Astrocyte (in vitro differentiated cells and primary cell): ENCODE data around the gene SENP1. TPM values are rescaled to one million over a fixed set of nuclear protein-coding genes. Genes with fewer than 3 reads are reported as not detected.

Experiments used
- DNase-seq: peaks from one replicate; pipeline ENCODE4 v3.0.0-alpha.2; 2010; ENCODE audit warnings: low read depth
- FAIRE-seq: peaks from 2 replicates; lab custom pipeline; 2011; peaks lifted over from hg19 to GRCh38; lab: Jason Lieb, UNC
- H2AFZ ChIP-seq: 2 replicates; pipeline ENCODE4 v1.6.0; 2012; ENCODE audit warnings: low read depth, low read length, inconsistent platforms
- H3K27ac ChIP-seq: 2 replicates; pipeline ENCODE4 v1.5.1; 2011; ENCODE audit warnings: low read depth, low read length, inconsistent platforms
- H3K27me3 ChIP-seq: 2 replicates; pipeline ENCODE4 v1.6.0; 2011; ENCODE audit warnings: low read length, inconsistent platforms; ENCODE audit not compliant: insufficient read depth
- H3K36me3 ChIP-seq: 2 replicates; pipeline ENCODE4 v1.5.1; 2011; ENCODE audit warnings: low read length, inconsistent platforms; ENCODE audit not compliant: insufficient read depth
- H3K4me1 ChIP-seq: 2 replicates; pipeline ENCODE4 v1.5.1; 2011; ENCODE audit warnings: low read length, inconsistent platforms; ENCODE audit not compliant: insufficient read depth
- H3K4me2 ChIP-seq: 2 replicates; pipeline ENCODE4 v1.6.0; 2012; ENCODE audit warnings: low read length, inconsistent platforms
- H3K4me3 ChIP-seq: 2 replicates; pipeline ENCODE4 v1.5.1; 2011; ENCODE audit warnings: low read depth, mild to moderate bottlenecking, low read length, inconsistent platforms; ENCODE audit not compliant: insufficient read depth
- H3K79me2 ChIP-seq: 2 replicates; pipeline ENCODE4 v1.6.0; 2012; ENCODE audit warnings: mild to moderate bottlenecking, low read length, inconsistent platforms; ENCODE audit not compliant: insufficient read depth
- H3K9ac ChIP-seq: 2 replicates; pipeline ENCODE4 v1.6.0; 2012; ENCODE audit warnings: mild to moderate bottlenecking, low read length, inconsistent platforms
- H3K9me3 ChIP-seq: 2 replicates; pipeline ENCODE4 v1.5.1; 2012; ENCODE audit warnings: low read depth, mild to moderate bottlenecking, low read length, inconsistent platforms; ENCODE audit not compliant: insufficient read depth
- H4K20me1 ChIP-seq: 2 replicates; pipeline ENCODE4 v1.6.0; 2012; ENCODE audit warnings: low read length, inconsistent platforms; ENCODE audit not compliant: insufficient read depth
- H3K27ac Mint-ChIP-seq: one replicate; pipeline ENCODE4 v1.8.0; 2021; ENCODE audit warnings: mild to moderate bottlenecking, mixed read lengths; ENCODE audit not compliant: unreplicated experiment
- H3K27me3 Mint-ChIP-seq: one replicate; pipeline ENCODE4 v1.8.0; 2021; ENCODE audit warnings: low read depth, mixed read lengths; ENCODE audit not compliant: unreplicated experiment
- H3K36me3 Mint-ChIP-seq: one replicate; pipeline ENCODE4 v1.8.0; 2021; ENCODE audit warnings: low read depth, mixed read lengths; ENCODE audit not compliant: unreplicated experiment
- H3K4me1 Mint-ChIP-seq: one replicate; pipeline ENCODE4 v1.8.0; 2021; ENCODE audit warnings: low read depth, mixed read lengths; ENCODE audit not compliant: unreplicated experiment
- H3K4me3 Mint-ChIP-seq: one replicate; pipeline ENCODE4 v1.8.0; 2021; ENCODE audit warnings: mild to moderate bottlenecking, moderate library complexity, mixed read lengths; ENCODE audit not compliant: unreplicated experiment
- H3K9me3 Mint-ChIP-seq: one replicate; pipeline ENCODE4 v1.8.0; 2021; ENCODE audit warnings: mild to moderate bottlenecking, mixed read lengths; ENCODE audit not compliant: unreplicated experiment
- CTCF ChIP-seq: IDR thresholded peaks from 2 replicates; pipeline ENCODE4 v1.5.1; 2011; ENCODE audit warnings: low read depth, mild to moderate bottlenecking, inconsistent platforms, low read length, moderate library complexity; ENCODE audit not compliant: insufficient read depth
- EZH2 ChIP-seq: IDR thresholded peaks from 2 replicates; pipeline ENCODE4 v1.6.1; 2012; ENCODE audit warnings: mild to moderate bottlenecking, low read length, inconsistent platforms; ENCODE audit not compliant: insufficient read depth
- total RNA-seq: library from RNA; stranded (reverse); gene quantifications from 2 replicates; pipeline ENCODE4 v1.2.1, GENCODE V29; 2021

SENP1 gene
- total RNA-seq, 1 donor from 2014 or later = 13.6 TPM

- H3K27ac Mint-ChIP-seq = no peak overlapping the region
- no peak overlapping the region for H3K4me3 Mint-ChIP-seq
- peaks cover 2% of the 10 kb centered on the region for H3K9me3 Mint-ChIP-seq
- TF ChIP-seq EZH2 (no peak), CTCF (no peak)
- H3K36me3 ChIP-seq = no peaks in the 10 kb centered on the region
- no peak overlapping the region for H3K9ac ChIP-seq
- no peaks in the 10 kb centered on the region for H3K9me3 ChIP-seq
- no peak overlapping the region for H2AFZ ChIP-seq
- no peak overlapping the region for H3K4me2 ChIP-seq
- no peaks in the 10 kb centered on the region for H3K79me2 ChIP-seq
- DNase-seq (no peak), FAIRE-seq (no peak)
- H3K27me3 Mint-ChIP-seq = peaks cover 61% of the 10 kb centered on the region
- H3K4me3 ChIP-seq = no peak overlapping the region
- H3K36me3 Mint-ChIP-seq = no peaks in the 10 kb centered on the region
- H3K4me1 Mint-ChIP-seq = no peaks in the 10 kb centered on the region
- H3K4me1 ChIP-seq = no peaks in the 10 kb centered on the region
- H3K27ac ChIP-seq = no peak overlapping the region
- peaks cover 61% of the 10 kb centered on the region for H3K27me3 ChIP-seq
- H4K20me1 ChIP-seq = no peaks in the 10 kb centered on the region
Observed at GRCh38 chr12:48012070-48012469, 93.8 kb downstream of the SENP1 start.

- peaks cover 62% of the 10 kb centered on the region for H3K27me3 Mint-ChIP-seq
- Histone ChIP-seq H3K9ac (no peak overlapping the region), H3K27me3 (peaks cover 71% of the 10 kb centered on the region), H3K9me3 (no peaks in the 10 kb centered on the region), H3K36me3 (no peaks in the 10 kb centered on the region), H3K79me2 (no peaks in the 10 kb centered on the region), H2AFZ (no peak overlapping the region), H3K4me1 (no peaks in the 10 kb centered on the region), H4K20me1 (no peaks in the 10 kb centered on the region), H3K27ac (no peak overlapping the region), H3K4me3 (no peak overlapping the region), H3K4me2 (no peak overlapping the region)
- no peak for DNase-seq
- H3K4me1 Mint-ChIP-seq = no peaks in the 10 kb centered on the region
- no peaks in the 10 kb centered on the region for H3K36me3 Mint-ChIP-seq
- TF ChIP-seq CTCF (no peak), EZH2 (no peak)
- H3K4me3 Mint-ChIP-seq = no peak overlapping the region
- peaks cover 2% of the 10 kb centered on the region for H3K9me3 Mint-ChIP-seq
- no peak overlapping the region for H3K27ac Mint-ChIP-seq
- FAIRE-seq = no peak
Observed at GRCh38 chr12:48010366-48010970, 95.4 kb downstream of the SENP1 start.

GRCh38 chr12:48009471-48009870, 96.4 kb downstream of the SENP1 start:
- TF ChIP-seq EZH2 (no peak), CTCF (no peak)
- H3K9me3 Mint-ChIP-seq = peaks cover 2% of the 10 kb centered on the region
- Histone ChIP-seq H3K4me3 (no peak overlapping the region), H3K27ac (no peak overlapping the region), H3K9ac (no peak overlapping the region), H2AFZ (no peak overlapping the region), H4K20me1 (no peaks in the 10 kb centered on the region), H3K27me3 (peaks cover 73% of the 10 kb centered on the region), H3K4me2 (no peak overlapping the region), H3K79me2 (no peaks in the 10 kb centered on the region), H3K36me3 (no peaks in the 10 kb centered on the region), H3K4me1 (no peaks in the 10 kb centered on the region), H3K9me3 (no peaks in the 10 kb centered on the region)
- no peak for DNase-seq
- no peaks in the 10 kb centered on the region for H3K36me3 Mint-ChIP-seq
- peaks cover 59% of the 10 kb centered on the region for H3K27me3 Mint-ChIP-seq
- H3K4me1 Mint-ChIP-seq = no peaks in the 10 kb centered on the region
- no peak for FAIRE-seq
- no peak overlapping the region for H3K27ac Mint-ChIP-seq
- H3K4me3 Mint-ChIP-seq = no peak overlapping the region
